GM19468 (cell line): ENCODE measurements around the gene AMMECR1.
"Not testable (repeated sequence)": the region's sequence is repeated elsewhere in the genome, so short reads cannot be mapped to it uniquely, and the experiment has no call there.

Source experiments
- ATAC-seq: cut with Tn5 transposase; IDR thresholded peaks from one replicate; pipeline ENCODE4 v1.9.1; 2021; ENCODE audit warnings: mild to moderate bottlenecking, moderate library complexity, moderate number of reproducible peaks; ENCODE audit not compliant: unreplicated experiment; ENCODE audit errors: extremely low read depth

AMMECR1 gene

GRCh38 chrX:110265661-110266060 is 52.2 kb downstream of the AMMECR1 start:
- ATAC-seq, result no peak

DNA sequence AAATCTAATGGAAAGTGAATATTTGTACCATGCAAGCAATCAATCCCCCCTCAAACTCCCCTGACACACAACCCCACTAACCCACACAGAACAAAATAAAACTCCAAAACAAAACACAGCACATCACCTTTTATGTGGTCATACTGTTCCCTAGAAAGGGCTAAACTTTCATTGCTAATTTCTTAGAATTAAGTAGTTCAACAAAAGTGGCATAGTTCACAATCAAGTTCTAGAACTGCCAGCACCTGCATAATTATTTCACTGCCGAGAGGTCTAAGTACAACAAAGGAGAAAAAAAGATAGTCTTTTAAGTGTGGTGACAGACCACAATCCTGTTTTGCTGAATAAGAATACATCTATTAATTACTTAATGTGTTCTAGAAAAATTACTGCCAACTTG is 58.8 kb downstream of the AMMECR1 start:
- no peak for ATAC-seq

- no peak for ATAC-seq
These were observed 59.3 kb downstream of the AMMECR1 start for GRCh38 chrX:110258552-110258951.

DNA sequence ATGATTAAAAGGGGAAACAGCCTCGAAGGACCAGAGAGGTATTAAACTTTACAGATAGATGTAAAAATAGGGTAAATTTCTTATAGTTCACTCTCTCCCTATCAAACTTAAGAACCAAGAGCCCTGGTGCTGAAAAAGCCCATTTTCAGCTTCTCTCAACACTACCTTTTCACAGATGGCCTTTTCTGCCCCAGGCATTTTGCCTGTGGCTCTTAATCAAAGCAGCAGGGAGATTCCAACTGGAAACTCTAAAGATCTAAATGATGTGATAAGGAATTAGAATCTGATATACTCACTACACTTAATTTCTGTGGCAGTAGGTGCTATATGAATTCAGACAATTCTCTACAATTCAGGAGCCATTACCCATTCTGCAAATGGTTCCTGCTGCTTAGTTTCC is 60.0 kb downstream of the AMMECR1 start:
- ATAC-seq, result no peak

GRCh38 chrX:110252711-110253110 is 65.2 kb downstream of the AMMECR1 start:
- ATAC-seq, result no peak

DNA sequence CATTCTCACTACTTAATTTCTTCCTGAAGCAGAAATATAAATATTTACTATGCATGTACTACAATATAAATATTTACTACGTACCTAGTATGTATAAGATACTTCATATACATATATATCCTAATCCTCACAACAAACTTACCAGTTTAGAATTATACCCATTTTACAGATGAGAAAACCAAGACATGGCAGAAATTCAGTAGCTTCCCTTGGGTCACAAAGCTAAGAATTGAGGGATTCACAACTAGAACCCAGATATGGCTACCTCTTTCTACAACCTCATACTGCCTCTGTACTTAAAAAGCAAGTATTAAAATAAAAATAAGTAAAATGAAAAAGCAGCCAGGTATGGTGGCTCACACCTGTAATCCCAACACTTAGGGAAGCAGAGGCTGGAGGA is 65.9 kb downstream of the AMMECR1 start:
- ATAC-seq, result no peak

DNA sequence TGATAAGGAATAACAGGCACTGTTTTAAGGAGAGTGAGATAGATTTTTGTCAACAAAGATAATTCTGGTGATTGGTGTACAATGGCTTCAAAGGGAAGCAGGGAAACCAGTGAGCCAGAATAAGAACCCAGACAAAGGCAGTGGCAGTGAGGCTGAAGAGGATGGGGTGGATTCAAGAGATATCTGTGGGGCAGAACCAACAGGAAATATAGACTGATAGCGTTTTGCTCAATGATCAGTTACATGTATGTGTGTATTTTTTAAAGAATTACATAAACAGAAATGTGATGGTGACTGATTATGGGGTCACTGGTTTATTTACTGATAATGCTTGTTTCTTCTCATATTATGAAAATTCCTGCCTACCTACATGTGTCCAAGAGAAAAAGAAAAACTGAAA is 66.4 kb downstream of the AMMECR1 start:
- no peak for ATAC-seq

GRCh38 chrX:110250847-110251246 is 67.0 kb downstream of the AMMECR1 start:
- no peak for ATAC-seq

DNA sequence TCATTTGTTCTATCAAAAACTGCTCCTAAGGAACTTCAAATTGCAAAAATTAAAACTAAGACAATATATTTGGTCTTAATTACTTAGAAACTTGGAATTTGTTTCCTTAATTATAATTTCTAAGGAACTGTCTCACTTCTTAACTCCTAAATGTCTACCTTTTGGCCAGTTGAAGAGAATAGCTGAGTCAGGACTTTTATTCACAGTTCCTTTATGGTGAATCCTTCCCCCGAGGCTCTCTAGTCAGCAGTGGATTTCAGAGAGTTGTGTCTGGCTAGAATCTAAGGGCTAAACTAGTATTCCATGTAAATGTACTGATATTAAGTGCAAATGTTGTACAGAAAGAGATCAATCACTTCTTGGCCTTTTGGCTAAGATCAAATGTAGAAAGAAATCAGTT is 69.3 kb downstream of the AMMECR1 start:
- no peak for ATAC-seq

DNA sequence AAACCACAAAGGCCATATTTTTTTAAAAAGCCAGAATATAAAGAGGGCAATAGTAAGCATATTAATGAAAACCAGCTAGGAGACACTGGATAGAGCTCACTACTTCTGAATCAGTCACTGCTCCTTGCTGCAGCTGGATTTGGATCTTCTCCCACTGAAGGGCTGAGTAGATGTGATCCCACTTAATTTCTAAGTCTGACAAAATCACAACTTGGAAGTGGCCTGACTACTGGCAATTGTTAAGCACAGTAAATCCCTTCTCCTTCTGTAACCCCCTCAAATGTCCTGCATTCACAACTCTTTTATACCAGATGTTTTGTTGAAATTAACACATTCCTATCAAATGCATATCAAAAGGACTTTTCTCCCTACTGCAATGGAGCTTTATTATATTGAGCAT is 72.9 kb downstream of the AMMECR1 start:
- no peak for ATAC-seq

DNA sequence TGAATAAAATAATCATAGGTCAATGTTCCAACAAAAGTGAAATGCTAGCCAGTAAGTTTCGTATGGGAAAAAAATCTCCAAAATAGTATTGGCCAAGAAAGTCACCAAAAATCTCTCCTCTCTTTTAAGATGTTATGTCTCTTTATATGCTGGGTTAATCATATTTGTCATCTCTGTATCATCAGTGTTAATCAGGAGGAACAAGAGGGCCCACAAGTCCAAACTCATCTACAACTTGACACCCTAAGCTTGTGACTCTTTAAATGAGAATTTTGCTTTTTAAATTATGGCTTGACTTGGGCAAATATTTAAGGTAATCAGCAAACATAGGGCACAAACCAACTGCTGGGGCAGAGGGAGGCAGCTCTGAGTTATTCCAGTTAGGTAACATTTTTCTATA is 75.5 kb downstream of the AMMECR1 start:
- ATAC-seq, result no peak

DNA sequence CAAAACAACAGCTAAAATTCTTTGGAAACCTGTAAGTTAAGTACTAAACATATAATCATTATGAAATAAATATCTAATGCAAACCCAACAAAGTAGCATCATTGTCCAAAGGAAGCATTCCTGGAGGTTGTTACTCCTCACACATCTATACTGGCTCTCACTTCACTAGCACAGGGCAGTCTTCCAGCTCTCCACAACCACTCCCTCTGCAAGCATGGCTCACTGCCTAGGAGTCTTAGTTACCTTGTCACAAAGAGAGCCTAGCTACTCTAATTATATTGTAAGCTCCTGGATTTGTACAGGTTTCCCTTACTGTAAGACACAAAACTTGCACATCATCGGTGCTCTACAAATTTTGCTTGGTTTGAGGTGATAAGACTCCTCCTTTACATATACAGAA is 76.1 kb downstream of the AMMECR1 start:
- no peak for ATAC-seq

DNA sequence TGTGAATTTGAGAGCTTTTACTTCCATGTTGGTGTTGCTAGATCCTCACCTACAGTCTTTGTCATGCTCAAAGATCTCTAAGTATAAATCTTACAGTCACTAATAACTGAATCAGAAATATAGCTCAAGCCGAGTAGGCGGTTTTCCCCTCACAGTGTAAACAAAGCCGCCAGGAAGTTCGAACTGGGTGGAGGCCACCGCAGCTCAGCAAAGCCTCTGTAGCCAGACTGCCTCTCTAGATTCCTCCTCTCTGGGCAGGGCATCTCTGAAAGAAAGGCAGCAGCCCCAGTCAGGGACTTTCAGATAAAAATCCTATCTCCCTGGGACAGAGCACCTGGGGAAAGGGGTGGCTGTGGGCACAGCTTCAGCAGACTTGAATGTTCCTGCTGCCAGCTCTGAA is 79.6 kb downstream of the AMMECR1 start:
- ATAC-seq, result not testable (repeated sequence)

- ATAC-seq, result not testable (repeated sequence)
These were observed 86.4 kb downstream of the AMMECR1 start for GRCh38 chrX:110231485-110231884.

DNA sequence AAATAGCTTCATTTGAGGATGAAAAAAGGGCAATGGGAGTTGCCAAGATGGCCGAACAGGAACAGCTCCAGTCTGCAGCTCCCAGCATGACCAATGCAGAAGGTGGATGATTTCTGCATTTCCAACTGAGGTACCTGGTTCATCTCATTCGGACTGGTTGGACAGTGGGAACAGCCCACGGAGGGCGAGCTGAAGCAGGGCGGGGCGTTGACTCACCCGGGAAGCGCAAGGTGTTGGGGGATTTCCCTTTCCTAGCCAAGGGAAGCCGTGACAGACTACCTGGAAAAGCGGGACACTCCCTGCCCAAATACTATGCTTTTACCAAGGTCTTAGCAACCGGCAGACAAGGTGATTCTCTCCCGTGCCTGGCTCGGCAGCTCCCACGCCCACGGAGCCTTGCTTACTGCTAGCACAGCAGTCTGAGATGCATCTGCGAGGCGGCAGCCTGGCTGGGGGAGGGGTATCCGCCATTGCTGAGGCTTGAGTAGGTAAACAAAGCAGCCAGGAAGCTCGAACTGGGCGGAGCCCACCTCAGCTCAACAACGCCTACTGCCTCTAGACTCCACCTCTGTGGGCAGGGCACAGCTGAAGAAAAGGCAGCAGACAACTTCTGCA is 88.3 kb downstream of the AMMECR1 start:
- ATAC-seq, result not testable (repeated sequence)

GRCh38 chrX:110228453-110228852 is 89.4 kb downstream of the AMMECR1 start:
- no peak for ATAC-seq

GRCh38 chrX:110226931-110227330 is 91.0 kb downstream of the AMMECR1 start:
- no peak for ATAC-seq

- ATAC-seq, result no peak
These were observed 92.8 kb downstream of the AMMECR1 start for GRCh38 chrX:110224926-110225617.

DNA sequence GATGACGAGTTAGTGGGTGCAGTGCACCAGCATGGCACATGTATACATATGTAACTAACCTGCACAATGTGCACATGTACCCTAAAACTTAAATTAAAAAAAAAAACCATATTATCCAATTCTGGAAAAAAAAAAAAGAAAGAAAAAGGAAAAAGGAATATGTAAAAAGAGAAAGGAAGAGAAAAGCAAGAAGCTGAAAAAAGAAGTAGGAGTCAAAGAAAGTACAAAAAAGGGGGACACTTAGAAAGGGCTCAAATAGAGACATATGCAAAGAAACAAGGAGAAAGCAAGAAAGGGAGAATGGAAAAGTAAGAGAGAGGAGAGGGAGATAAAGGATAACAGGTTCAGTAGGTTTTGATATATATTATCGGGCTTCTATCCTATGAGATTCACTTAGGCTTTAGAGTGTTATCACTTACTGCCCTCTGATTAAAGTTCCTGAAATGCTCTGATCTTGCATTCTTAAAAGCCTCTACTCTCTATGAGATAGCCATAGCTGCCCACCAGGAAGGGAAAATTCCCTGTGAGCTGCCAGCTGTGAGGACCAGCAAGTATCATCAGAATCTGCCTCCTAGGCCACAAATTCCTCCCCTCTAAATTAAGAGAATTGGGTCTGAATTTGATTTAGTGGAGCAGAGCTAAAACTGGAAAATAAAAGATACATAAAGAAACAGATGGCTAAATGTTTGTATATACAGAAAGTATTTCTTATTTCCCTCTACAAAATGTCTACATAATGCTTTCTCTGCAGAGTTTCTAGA is 95.2 kb downstream of the AMMECR1 start:
- ATAC-seq, result no peak

GRCh38 chrX:110219920-110220319 is 98.0 kb downstream of the AMMECR1 start:
- ATAC-seq, result no peak

DNA sequence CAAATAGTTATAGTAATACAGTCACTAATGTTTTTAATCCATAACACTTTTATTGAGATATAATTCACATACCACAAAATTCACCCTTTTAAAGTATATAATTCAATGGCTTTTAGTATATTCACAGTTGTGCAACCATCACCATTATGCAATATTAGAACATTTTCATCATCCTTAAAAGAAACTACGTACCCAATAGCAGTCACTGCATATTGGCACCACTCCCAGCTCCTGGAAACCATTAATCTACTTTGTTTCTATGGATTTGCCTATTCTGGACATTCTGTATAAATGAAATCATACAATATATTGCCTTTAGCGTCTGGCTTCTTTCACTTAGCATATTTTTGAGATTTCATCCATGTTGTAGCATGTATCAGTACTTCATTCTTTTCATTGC is 99.3 kb downstream of the AMMECR1 start:
- ATAC-seq, result no peak
